BE2C (cell line): ENCODE measurements around the gene GOLGA8G. TPM values are rescaled to one million over a fixed set of nuclear protein-coding genes. Genes with fewer than 3 reads are reported as not detected.
"Not testable (repeated sequence)": the region's sequence is repeated elsewhere in the genome, so short reads cannot be mapped to it uniquely, and the experiment has no call there.

Experiments used
- DNase-seq: peaks from one replicate; pipeline ENCODE4 v3.0.0-alpha.2; 2020
- H3K27me3 ChIP-seq: fragments of 250-450 bp; sonication (Bioruptor Pico); 2 replicates; pipeline ENCODE4 v1.5.1; 2020; ENCODE audit warnings: mild to moderate bottlenecking
- H3K36me3 ChIP-seq: fragments of 250-450 bp; sonication (Bioruptor Pico); 2 replicates; pipeline ENCODE4 v1.5.1; 2020; ENCODE audit warnings: mild to moderate bottlenecking
- H3K4me1 ChIP-seq: fragments of 250-450 bp; sonication (Bioruptor Pico); 2 replicates; pipeline ENCODE4 v1.5.1; 2020
- H3K4me3 ChIP-seq: 2 replicates; pipeline ENCODE4 v1.5.1; 2011; ENCODE audit warnings: low read depth, low read length
- H3K9me3 ChIP-seq: fragments of 250-450 bp; sonication (Bioruptor Pico); 2 replicates; pipeline ENCODE4 v1.5.1; 2020
- polyA plus RNA-seq: library from polyadenylated mRNA; unstranded; fragments of >200 nt; gene quantifications from one replicate; pipeline ENCODE4 v1.2.1, GENCODE V29; 2012; ENCODE audit warnings: low read depth, missing spikeins; ENCODE audit not compliant: insufficient read length, insufficient read depth

GOLGA8G gene
- polyA plus RNA-seq: not detected

GRCh38 chr15:28532954-28533353 lies at the start of gene GOLGA8G:
GOLGA8G (minus strand) TSS chr15:28532971; CDS start chr15:28532909, 62 bp downstream.
- not testable (repeated sequence) for H3K36me3 ChIP-seq, DNase-seq, H3K27me3 ChIP-seq, H3K4me3 ChIP-seq, H3K4me1 ChIP-seq, H3K9me3 ChIP-seq

GRCh38 chr15:28573351-28573750 lies 40.6 kb upstream of the GOLGA8G start:
- not testable (repeated sequence) for H3K9me3 ChIP-seq, H3K4me3 ChIP-seq, DNase-seq, H3K36me3 ChIP-seq, H3K4me1 ChIP-seq, H3K27me3 ChIP-seq

- H3K27me3 ChIP-seq, H3K4me1 ChIP-seq: not testable (repeated sequence)
Observed at GRCh38 chr15:28553268-28553667, 20.5 kb upstream of the GOLGA8G start, which contains the start of gene GOLGA6L25. GOLGA6L25 (plus strand) TSS chr15:28553568; CDS start chr15:28553629, 61 bp downstream.

GRCh38 chr15:28515208-28515607 lies 17.6 kb downstream of the GOLGA8G start:
- H3K9me3 ChIP-seq, H3K4me3 ChIP-seq, H3K4me1 ChIP-seq, DNase-seq, H3K27me3 ChIP-seq, H3K36me3 ChIP-seq: not testable (repeated sequence)

More at GRCh38 chr15:28553268-28553667, 20.5 kb upstream of the GOLGA8G start, which contains the start of gene GOLGA6L25:
- DNase-seq, H3K4me3 ChIP-seq, H3K9me3 ChIP-seq, H3K36me3 ChIP-seq: not testable (repeated sequence)

GRCh38 chr15:28514128-28514527 lies 18.6 kb downstream of the GOLGA8G start:
- not testable (repeated sequence) for DNase-seq, H3K27me3 ChIP-seq, H3K4me1 ChIP-seq, H3K36me3 ChIP-seq, H3K4me3 ChIP-seq, H3K9me3 ChIP-seq

- not testable (repeated sequence) for H3K36me3 ChIP-seq, H3K9me3 ChIP-seq, H3K4me1 ChIP-seq, DNase-seq, H3K27me3 ChIP-seq, H3K4me3 ChIP-seq
Observed at GRCh38 chr15:28508217-28508889, 24.4 kb downstream of the GOLGA8G start.

GRCh38 chr15:28481340-28481739 lies 51.4 kb downstream of the GOLGA8G start:
- H3K9me3 ChIP-seq, H3K4me1 ChIP-seq, H3K27me3 ChIP-seq, DNase-seq, H3K4me3 ChIP-seq, H3K36me3 ChIP-seq: not testable (repeated sequence)
